ENCODE measurements around the gene SLC25A26.
A peak's percentile ranks its signal among the peaks of the same experiment; 100 is the strongest.

SLC25A26 gene

GRCh38 chr3:66336333-66336766, 115.5 kb downstream of the SLC25A26 start:
- DNase-seq: no peak

GRCh38 chr3:66338927-66339326, 118.1 kb downstream of the SLC25A26 start:
- no peak for DNase-seq

GRCh38 chr3:66342717-66343356, 122.0 kb downstream of the SLC25A26 start:
- DNase-seq: no peak

GRCh38 chr3:66344391-66344811, 123.6 kb downstream of the SLC25A26 start:
- DNase-seq: no peak

GRCh38 chr3:66344848-66345578, 124.2 kb downstream of the SLC25A26 start:
- DNase-seq: no peak

GRCh38 chr3:66348704-66349103, 127.9 kb downstream of the SLC25A26 start:
- DNase-seq: no peak

- no peak for DNase-seq
These were observed 129.8 kb downstream of the SLC25A26 start for GRCh38 chr3:66350601-66351000.

- DNase-seq: no peak
These were observed 132.2 kb downstream of the SLC25A26 start for GRCh38 chr3:66353039-66353438.

GRCh38 chr3:66353530-66353929, 132.7 kb downstream of the SLC25A26 start:
- DNase-seq: no peak

- DNase-seq: peak; percentile 17
These were observed 133.2 kb downstream of the SLC25A26 start for GRCh38 chr3:66354001-66354400.

GRCh38 chr3:66355394-66355793, 134.6 kb downstream of the SLC25A26 start:
- peak; percentile 16 for DNase-seq

- no peak for DNase-seq
These were observed 135.2 kb downstream of the SLC25A26 start for GRCh38 chr3:66355997-66356396.

- DNase-seq: no peak
These were observed 140.6 kb downstream of the SLC25A26 start for GRCh38 chr3:66361356-66361755.

- DNase-seq: no peak
These were observed 141.7 kb downstream of the SLC25A26 start for GRCh38 chr3:66362541-66362941.

GRCh38 chr3:66363148-66363547, 142.3 kb downstream of the SLC25A26 start:
- no peak for DNase-seq

- DNase-seq: no peak
These were observed 144.3 kb downstream of the SLC25A26 start for GRCh38 chr3:66365080-66365479.

- DNase-seq: no peak
These were observed 145.9 kb downstream of the SLC25A26 start for GRCh38 chr3:66366747-66367146.

- DNase-seq: no peak
These were observed 147.2 kb downstream of the SLC25A26 start for GRCh38 chr3:66367979-66368378.

GRCh38 chr3:66370179-66370578, 149.4 kb downstream of the SLC25A26 start:
- no peak for DNase-seq

- no peak for DNase-seq
These were observed 150.6 kb downstream of the SLC25A26 start for GRCh38 chr3:66371432-66371831.

- peak; percentile 61 for DNase-seq
These were observed 152.0 kb downstream of the SLC25A26 start for GRCh38 chr3:66372681-66373350.

- DNase-seq: no peak
These were observed 155.8 kb downstream of the SLC25A26 start for GRCh38 chr3:66376568-66376967.

GRCh38 chr3:66377800-66378199, 157.0 kb downstream of the SLC25A26 start:
- peak; percentile 29 for DNase-seq

GRCh38 chr3:66378256-66378655, 157.5 kb downstream of the SLC25A26 start:
- DNase-seq: peak; percentile 56

Data from CD4-positive, alpha-beta T cell treated with Interleukin-21 for 1 hour (primary cell).